ENCODE results near the gene ENGASE.

Gene ENGASE

DNA sequence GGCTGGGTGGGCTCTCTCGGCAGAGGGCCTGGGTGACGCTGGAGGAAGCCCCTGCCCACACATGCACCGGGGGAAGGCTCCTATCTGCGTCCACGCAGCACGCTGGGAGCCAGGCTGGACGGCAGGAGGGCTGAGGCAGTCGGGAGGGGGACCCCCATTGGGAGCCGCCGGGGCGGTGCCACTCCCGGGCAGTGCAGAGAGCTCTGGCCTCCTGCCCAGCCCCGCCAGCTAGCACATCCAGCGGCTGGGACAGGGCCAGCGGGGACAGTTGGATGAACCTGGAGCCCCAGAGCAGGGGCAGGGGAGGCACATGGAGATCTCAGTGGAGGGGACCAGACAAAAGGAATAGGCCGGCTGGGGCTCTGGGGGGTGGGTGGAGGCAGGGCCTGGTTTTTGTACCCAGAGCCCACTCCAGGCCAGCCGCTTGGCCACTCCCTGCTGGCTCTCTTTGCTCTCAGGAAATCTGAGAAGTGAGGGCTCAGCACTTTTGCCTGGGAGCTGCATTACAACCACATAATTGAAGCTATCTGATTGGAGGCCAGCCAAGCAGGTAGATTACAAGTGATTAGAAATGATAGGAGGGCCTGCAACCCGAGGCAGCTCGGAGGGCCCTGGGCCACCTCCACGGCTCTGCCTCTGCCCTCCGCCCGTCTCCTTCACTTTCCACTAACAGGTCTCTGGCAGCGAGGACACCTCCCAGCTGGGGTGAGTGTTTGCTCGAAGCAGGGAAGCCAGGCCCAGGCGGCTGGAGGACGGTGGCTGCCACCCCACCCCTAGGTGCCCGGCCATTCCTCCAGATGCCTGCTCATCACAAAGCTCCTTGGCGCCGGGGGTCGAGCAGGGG, 40.1 kb downstream of the ENGASE start:
- no peak for DNase-seq (ENCODE audit: extremely low read depth, low read depth)
- TF ChIP-seq, protein P1, sequence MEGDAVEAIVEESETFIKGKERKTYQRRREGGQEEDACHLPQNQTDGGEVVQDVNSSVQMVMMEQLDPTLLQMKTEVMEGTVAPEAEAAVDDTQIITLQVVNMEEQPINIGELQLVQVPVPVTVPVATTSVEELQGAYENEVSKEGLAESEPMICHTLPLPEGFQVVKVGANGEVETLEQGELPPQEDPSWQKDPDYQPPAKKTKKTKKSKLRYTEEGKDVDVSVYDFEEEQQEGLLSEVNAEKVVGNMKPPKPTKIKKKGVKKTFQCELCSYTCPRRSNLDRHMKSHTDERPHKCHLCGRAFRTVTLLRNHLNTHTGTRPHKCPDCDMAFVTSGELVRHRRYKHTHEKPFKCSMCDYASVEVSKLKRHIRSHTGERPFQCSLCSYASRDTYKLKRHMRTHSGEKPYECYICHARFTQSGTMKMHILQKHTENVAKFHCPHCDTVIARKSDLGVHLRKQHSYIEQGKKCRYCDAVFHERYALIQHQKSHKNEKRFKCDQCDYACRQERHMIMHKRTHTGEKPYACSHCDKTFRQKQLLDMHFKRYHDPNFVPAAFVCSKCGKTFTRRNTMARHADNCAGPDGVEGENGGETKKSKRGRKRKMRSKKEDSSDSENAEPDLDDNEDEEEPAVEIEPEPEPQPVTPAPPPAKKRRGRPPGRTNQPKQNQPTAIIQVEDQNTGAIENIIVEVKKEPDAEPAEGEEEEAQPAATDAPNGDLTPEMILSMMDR (IDR thresholded peaks at IDR 0.05; ENCODE audit: low read depth, low read length): no peak

DNA sequence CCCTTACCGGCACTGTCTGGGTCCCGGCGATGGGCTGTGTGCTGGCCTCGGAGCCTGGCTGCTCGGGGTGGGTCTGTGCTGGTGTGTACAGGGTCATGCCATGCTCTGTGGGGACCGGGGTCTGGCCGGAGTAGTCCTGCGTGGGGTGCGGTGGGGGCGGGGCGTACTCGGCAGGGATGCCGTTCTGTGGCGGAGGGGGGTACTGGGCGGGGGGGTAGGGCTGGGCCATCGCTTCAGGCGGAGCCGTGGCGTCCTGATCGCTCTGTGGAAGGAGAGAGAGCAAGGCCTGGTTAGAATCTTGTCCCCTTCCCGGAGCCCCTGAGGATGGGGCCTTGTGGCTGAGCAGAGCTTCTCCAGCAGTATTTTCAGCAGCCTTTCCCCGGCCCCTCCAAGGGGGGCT, 40.9 kb downstream of the ENGASE start:
- DNase-seq (ENCODE audit: extremely low read depth, low read depth): no peak
- TF ChIP-seq, protein P1 (IDR thresholded peaks at IDR 0.05; ENCODE audit: low read depth, low read length): no peak

DNA sequence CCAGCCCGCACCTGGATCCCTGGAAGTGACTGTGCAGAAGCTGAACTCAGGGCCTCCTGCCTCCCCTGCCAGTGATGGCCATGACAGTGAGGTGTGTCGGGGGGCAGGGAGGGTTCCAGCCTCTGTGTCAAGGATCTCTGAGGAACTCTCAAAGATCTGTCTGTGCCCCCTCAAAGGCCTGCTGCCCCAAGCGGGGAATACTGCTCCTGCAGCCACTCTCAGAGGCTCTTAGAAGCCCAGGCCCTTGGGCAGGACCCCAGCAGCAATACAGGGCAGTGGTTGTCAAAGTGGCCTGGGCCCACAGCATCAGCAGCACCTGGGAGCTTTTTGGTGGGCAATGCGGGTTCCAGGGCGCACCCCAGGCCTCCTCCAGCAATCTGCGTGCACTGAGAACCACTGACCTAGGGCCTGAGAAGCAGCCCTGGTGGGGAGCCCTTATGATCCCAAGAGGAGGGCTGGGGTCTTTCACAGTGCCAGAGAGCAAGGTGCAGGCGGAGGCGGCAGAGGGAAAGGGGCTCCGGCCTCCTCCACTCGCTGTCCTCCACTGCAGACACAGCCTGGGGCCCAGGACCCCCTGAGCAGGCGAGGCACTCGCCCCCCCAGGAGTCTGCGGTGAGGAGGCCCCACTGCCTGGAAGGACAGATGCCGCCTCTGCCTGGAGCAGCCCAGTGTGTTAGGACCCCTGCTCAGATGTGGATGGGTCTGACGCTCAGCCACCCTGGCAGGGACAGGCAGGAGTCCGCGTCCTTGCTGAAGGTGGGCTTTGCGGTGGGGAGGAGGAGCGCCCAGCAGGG, 42.1 kb downstream of the ENGASE start:
- no peak for DNase-seq (ENCODE audit: extremely low read depth, low read depth)
- TF ChIP-seq, protein P1 (IDR thresholded peaks at IDR 0.05; ENCODE audit: low read depth, low read length): no peak

DNA sequence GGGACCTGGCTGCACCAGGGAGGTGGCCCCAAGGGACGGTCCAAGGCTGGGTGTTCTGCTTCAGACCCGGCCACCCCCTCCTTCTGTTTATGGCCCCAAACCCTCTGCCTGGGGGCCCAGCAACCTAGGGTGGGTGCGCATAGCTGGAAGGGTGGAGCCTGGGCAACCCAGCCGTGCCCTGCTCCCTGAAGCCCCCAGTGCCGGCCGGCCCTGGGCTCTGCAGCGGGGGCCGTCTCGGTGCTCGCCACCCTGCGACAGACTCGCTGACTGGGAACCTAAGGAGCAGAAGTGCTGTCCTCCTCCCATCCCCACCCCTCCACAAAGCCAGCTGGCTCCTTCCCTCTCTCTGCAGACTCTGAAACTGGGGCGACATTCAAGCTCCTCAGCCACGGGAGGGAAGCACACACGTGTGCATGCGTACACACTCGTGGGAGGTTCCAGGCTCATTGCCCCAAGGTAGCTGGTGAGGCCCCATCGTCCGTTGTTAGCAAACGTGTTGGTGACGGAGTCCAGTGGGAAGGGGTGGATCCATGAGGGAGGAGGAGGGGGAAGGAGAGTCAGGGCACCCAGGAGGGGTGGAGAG, 43.4 kb downstream of the ENGASE start:
- TF ChIP-seq, protein P1 (IDR thresholded peaks at IDR 0.05; ENCODE audit: low read depth, low read length): no peak
- no peak for DNase-seq (ENCODE audit: extremely low read depth, low read depth)

DNA sequence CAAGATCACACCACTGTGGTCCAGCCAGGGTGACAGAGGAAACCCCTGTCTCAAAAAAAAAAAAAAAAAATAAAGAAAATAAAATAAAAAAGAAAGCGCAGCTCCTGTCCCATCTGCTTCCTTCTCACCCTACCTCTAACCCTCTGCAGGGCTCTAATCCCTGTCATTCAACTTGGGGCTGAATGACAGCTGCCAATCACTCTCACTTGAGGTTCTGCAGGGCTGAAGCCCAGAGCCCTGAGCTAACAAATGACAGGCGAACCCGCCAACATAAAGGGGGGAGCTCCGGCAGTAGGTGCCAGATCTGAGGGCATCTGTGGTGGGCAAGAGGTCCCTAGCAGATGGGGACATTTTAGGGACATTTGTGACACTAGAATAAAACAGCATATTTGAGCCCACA, 44.3 kb downstream of the ENGASE start:
- no peak for DNase-seq (ENCODE audit: extremely low read depth, low read depth)
- TF ChIP-seq, protein P1 (IDR thresholded peaks at IDR 0.05; ENCODE audit: low read depth, low read length): no peak

DNA sequence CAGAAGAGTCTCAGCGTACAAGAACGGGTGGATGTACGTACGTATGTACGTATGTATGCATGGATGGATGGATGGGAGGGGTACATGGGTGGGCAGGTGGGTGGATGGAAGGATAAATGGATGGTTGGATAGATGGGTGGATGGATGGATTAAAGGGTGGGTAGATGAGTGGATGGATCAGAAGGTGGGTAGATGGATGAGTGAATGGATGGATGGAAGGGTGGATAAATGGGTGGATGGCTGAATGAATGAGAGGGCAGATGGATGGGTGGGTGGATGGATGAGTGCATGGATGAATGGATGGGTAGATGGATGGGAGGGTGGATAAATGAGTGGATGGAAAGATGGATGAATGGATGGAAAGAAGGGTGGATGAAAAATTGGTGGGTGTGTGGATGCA, 45.6 kb downstream of the ENGASE start:
- TF ChIP-seq, protein P1 (IDR thresholded peaks at IDR 0.05; ENCODE audit: low read depth, low read length): no peak
- no peak for DNase-seq (ENCODE audit: extremely low read depth, low read depth)

DNA sequence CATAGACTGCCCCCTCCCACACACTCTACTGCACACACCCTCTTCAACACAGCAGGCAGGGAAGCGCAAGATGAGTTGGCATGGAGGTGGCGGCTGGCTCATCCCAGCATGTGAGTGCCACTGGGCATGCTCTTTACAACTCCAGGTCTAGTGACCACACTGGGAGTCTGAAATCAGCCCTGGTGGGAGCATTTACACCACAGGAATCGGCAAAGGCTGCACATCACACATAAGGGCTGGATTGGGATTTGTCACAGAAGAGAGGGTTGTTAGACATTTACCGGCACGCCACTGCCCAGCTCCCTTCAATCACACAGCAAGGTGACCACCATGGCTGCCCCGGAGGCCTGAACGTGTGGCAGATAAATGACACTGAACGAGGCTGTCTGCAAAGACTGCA, 49.4 kb downstream of the ENGASE start:
- TF ChIP-seq, protein P1 (IDR thresholded peaks at IDR 0.05; ENCODE audit: low read depth, low read length): no peak
- no peak for DNase-seq (ENCODE audit: extremely low read depth, low read depth)

Measured in AG09319 (cell line).